T-helper 2 cell (primary cell): ENCODE data around the gene HHAT.
"Not testable (repeated sequence)": the region's sequence is repeated elsewhere in the genome, so short reads cannot be mapped to it uniquely, and the experiment has no call there.

ENCODE experiments used
- DNase-seq, 5 experiments: peaks; one replicate each; pipeline versions ENCODE4 v3.0.0 to v3.0.0-alpha.2; 2012 to 2022

The HHAT gene

GRCh38 chr1:210653771-210654170 lies 325.1 kb downstream of the HHAT start:
- DNase-seq, result peak in 1 of 5 experiments; percentile 50

- peak in 1 of 5 experiments; percentile 58 for DNase-seq
Measured at GRCh38 chr1:210654176-210654981, 325.7 kb downstream of the HHAT start.

DNA sequence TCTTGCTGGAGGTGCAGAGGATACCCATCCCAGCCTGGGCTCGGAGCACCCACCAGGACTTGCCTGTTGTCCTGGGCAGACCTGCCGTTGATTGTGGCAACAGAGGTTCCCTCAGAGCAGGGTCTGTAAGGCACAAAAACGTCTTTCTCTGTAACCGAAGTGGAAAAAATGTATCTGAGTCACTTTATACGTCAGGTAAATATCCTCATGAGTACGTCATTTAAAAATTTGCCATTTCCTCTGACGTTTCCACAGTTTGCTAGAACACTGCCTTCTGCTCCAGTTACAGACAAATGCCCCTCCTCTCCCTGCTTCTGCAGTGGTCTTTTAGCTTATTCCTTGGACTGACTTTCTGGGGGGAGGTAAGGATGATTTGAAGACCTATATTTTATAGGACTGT lies 326.8 kb downstream of the HHAT start:
- no peak for DNase-seq

GRCh38 chr1:210657806-210658205 lies 329.1 kb downstream of the HHAT start:
- DNase-seq, result no peak

- not testable (repeated sequence) for DNase-seq
Measured at GRCh38 chr1:210661520-210661919, 332.8 kb downstream of the HHAT start.

DNA sequence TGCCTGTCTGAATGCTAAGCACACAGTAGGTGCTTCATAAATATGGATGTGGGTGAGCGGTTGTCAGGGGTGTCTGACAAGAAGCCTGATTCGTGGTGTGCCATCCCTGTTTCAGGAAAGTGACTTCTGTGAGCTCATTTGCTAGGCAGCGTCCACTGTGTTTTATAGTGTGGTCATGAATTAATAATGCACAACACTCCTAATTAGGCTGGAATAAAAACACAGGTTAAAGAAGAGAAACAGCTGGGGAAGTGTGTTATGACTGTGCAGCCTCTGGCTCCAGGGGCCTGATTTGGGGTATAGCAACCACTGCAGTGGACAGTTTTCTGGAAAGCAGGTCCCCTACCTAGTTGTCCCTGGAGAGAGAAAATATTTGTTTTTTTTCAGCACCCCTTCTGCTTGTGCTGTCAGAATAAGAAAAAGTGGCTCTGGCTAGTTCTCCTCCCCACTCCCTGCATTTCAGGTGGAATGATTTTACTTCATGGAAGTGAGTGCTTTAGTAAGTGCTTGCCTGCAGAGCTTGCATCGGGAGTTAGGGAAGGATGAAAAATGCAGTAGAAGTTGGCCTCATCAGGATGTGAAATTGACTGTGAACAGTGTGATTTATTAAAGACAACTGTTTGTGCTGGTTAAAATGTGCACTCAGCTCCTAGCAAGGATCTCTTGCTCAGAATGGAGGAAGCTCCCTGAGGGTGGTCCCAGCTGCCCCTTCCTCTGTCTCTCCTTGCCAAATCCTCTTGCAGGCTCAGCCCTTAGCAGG lies 333.8 kb downstream of the HHAT start:
- DNase-seq, result no peak

GRCh38 chr1:210663730-210664573 lies 335.2 kb downstream of the HHAT start:
- DNase-seq, result no peak

DNA sequence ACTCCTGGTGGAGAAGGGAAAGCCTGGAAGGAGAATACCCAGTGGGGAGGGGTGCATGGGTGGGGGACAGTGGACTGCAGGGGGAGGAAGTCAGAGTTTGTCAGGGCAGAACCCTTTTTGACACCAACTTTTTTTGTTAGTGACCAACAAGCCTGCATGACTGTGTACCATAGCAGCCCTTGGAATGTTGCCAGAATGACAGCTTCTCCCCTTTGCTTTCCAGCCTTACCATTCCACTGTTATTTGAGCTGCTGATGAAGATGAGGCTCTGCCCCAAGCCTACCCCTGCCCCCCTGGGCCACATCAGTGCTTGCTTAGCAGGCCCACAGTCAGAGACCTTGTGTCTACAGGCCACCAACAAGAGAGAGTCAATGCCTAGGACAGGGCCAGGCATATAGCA lies 341.2 kb downstream of the HHAT start:
- no peak for DNase-seq

GRCh38 chr1:210674151-210674550 lies 345.4 kb downstream of the HHAT start:
- DNase-seq, result no peak

GRCh38 chr1:210676539-210676938 lies 347.8 kb downstream of the HHAT start:
- DNase-seq, result no peak

- DNase-seq, result no peak
Measured at GRCh38 chr1:210677533-210677932, 348.8 kb downstream of the HHAT start.

GRCh38 chr1:210678306-210678705 lies 349.6 kb downstream of the HHAT start:
- no peak for DNase-seq

GRCh38 chr1:210681158-210681557 lies 352.5 kb downstream of the HHAT start:
- no peak for DNase-seq

- no peak for DNase-seq
Measured at GRCh38 chr1:210683403-210684047, 354.8 kb downstream of the HHAT start.

- DNase-seq, result peak in 1 of 5 experiments; percentile 24
Measured at GRCh38 chr1:210684466-210685294, 356.0 kb downstream of the HHAT start.

DNA sequence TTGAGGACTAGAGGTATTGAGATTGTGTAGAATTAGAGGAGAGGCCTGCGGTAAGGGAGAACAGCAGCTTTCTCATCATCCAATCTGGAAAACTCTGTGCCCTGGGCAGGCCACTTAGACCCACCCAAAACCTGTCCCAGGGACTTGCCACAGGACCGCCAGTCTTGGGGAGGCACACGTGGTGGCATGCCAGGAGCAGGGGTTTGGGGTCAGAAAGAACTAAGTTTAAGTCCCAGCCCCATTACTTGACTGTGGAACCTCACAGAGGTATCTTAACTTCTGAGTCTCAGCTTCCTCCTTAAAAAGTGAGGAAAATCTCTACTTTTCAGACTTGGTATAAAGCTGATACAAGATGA lies 356.6 kb downstream of the HHAT start:
- DNase-seq, result no peak

GRCh38 chr1:210686841-210687240 lies 358.1 kb downstream of the HHAT start:
- no peak for DNase-seq

GRCh38 chr1:210687582-210688279 lies 359.0 kb downstream of the HHAT start:
- no peak for DNase-seq

DNA sequence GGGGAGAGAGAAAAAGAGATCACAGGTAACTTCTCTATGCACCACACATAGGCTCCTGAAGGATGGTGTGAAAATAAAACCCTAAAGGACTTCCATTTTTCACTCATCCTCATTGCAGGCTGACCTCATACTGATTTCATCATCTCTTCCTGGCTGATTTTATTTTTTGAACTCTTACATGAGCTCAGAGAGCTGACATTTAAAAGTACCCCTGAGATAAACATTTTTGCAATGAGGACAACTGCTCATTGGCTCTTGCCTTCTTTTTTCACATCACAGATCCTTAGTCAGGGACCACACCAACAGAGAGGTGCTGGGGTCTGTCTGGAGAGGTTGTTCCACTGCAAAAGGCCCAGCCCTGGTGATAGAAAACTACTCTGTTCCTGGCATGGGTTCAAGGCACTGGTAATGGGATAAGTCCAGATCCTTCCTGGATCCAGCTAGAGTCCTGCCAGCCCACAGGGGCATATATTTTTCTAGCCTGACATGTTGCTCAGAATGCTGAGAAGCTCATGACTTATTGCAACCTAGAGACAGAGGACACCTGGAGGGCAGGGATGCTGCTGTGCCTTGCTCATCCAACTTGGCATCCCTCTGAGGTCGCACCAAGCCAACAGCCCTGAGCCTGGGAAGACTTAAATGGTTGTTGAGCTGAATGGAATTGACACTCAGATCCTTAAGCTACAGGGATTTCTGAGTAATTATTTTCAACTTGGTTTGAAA lies 360.0 kb downstream of the HHAT start:
- no peak for DNase-seq

GRCh38 chr1:210689826-210690225 lies 361.1 kb downstream of the HHAT start:
- DNase-seq, result no peak
